Heart right ventricle (tissue), 16 donors: ENCODE measurements around the gene FBXL13. TPM values are rescaled to one million over a fixed set of nuclear protein-coding genes. Genes with fewer than 3 reads are reported as not detected.
"Not testable (repeated sequence)": the region's sequence is repeated elsewhere in the genome, so short reads cannot be mapped to it uniquely, and the experiment has no call there.

Source experiments
- ATAC-seq, 8 donors: fragments of 200-7000 bp; cut with Tn5 transposase; one replicate each; pipeline ENCODE4 v1.9.1; 2020; ENCODE audit warnings: mild to moderate bottlenecking in 8 of 8, moderate library complexity in 8 of 8, moderate number of reproducible peaks in 1 of 8
- DNase-seq, 2 donors: peaks; one replicate each; pipeline ENCODE4 v3.0.0-alpha.2; 2020
- H3K27ac ChIP-seq, 10 donors: fragments of 200-600 bp; sonication (generic) in 2 of 10; one replicate each; pipeline versions ENCODE4 v1.5.0 to v1.8.0; 2020 to 2022; ENCODE audit warnings: mild to moderate bottlenecking in 3 of 10
- H3K27me3 ChIP-seq, 7 donors: fragments of 200-600 bp; one replicate each; pipeline ENCODE4 v1.8.0; 2021 to 2022; ENCODE audit warnings: mild to moderate bottlenecking in 2 of 7
- H3K36me3 ChIP-seq, 9 donors: fragments of 200-600 bp; sonication (generic) in 1 of 9; one replicate each; pipeline versions ENCODE4 v1.5.0 to v1.8.0; 2020 to 2022; ENCODE audit warnings: mild to moderate bottlenecking in 2 of 9
- H3K4me1 ChIP-seq, 9 donors: fragments of 200-600 bp; sonication (generic) in 1 of 9; one replicate each; pipeline versions ENCODE4 v1.5.0 to v1.8.0; 2020 to 2022; ENCODE audit warnings: mild to moderate bottlenecking in 4 of 9
- H3K4me3 ChIP-seq, 10 donors: fragments of 200-600 bp; sonication (generic) in 2 of 10; one replicate each; pipeline versions ENCODE4 v1.5.0 to v1.8.0; 2020 to 2022; ENCODE audit warnings: mild to moderate bottlenecking in 7 of 10, moderate library complexity in 2 of 10
- H3K9me3 ChIP-seq, 11 donors: fragments of 200-600 bp in 10 of 11; sonication (generic) in 2 of 11; one replicate each; pipeline versions ENCODE4 v1.5.0 to v1.8.0; 2013 to 2022; ENCODE audit warnings: mild to moderate bottlenecking in 2 of 11, control low read depth in 1 of 11, moderate library complexity in 1 of 11
- CTCF ChIP-seq, 9 donors: fragments of 200-600 bp; sonication (generic) in 2 of 9; IDR thresholded peaks; one replicate each; pipeline versions ENCODE4 v1.5.0 to v1.8.0; 2021 to 2022; ENCODE audit warnings: antibody characterized with exemption in 9 of 9, mild to moderate bottlenecking in 5 of 9, moderate library complexity in 1 of 9
- WGBS, 2 donors: extraction: QIAGEN DNeasy Blood & Tissue Kit; methylation state at CpG; one replicate each; pipeline ENCODE4 v1.1.7; 2013; ENCODE audit warnings: inconsistent platforms in 1 of 2; 5-methylcytosine and 5-hydroxymethylcytosine counted together
- intact Hi-C, 10 donors: fragments of 100-400 bp; cut with DNase I; formaldehyde crosslinking; loops; one replicate each; pipeline versions ENCODE4 v1.11.1 to v1.14.2; 2022
- polyA plus RNA-seq, 2 donors: library from polyadenylated mRNA; stranded (reverse); fragments of 200-250 nt; gene quantifications; one replicate each; pipeline ENCODE4 v1.2.3, GENCODE V29; 2013
- total RNA-seq, 10 donors: library from RNA; stranded (reverse); fragmentation: NEBNext Ultra II Directional in 3 of 10; extraction: Animal tissue kit (Norgen Biotek cat#: 25700) in 3 of 10; gene quantifications; one replicate each; pipeline versions ENCODE4 v1.2.1 to v1.2.4, GENCODE V29; 2021 to 2023
- donor health status: Arrhythmogenic right ventricular cardiomyopathy.
- donor health status: ischemic (EF 13 %, LVEDD 7.1; RV severe dilation, severe dysfunction).
- donor health status: healthy with polysubstance abuse.
- donor health status: DM: no; HTN: yes; CAD: no.
- donor health status: DM: no; HTN: no; CAD: no.
- donor health status: ischemic (EF 25% LVEDD 6.9; RV normal size, moderate dysfunction).
- donor health status: ischemic (EF 25% LVEDD 5.7; RV mildly dilated, moderate dysfunction).
- donor health status: healthy.
- donor health status: DM: yes; HTN: yes; CAD: no.
- donor health status: Ischemic cardiomyopathy.
- donor health status: ischemic (EF 35%, LVEDD 5.7; RV mildly dilated, moderate dysfunction).
- donor health status: nonischemic (EF 11% LVEDD 7.7; RV severe dilation, severe dysfunction).
- donor health status: DM: yes; HTN: yes; CAD: no.
- donor health status: PGD.
- donor health status: ischemic (EF 29% LVEDD 5.4; RV normal size, mild dysfunction).
- donor health status: nonischemic (EF 23%, LVEDD 6.1; RV moderate dilation, normal function).

The FBXL13 gene
- total and polyA plus RNA-seq, 12 donors, result 0.12 to 0.87 (median 0.45) TPM; not detected in 1

GRCh38 chr7:102811942-102812678 lies 262.5 kb downstream of the FBXL13 start:
- Histone ChIP-seq H3K36me3 (peaks cover 0 to 13% (median 0%) of the 10 kb centered on the region in 9 donors), H3K9me3 (no peaks in the 10 kb centered on the region), H3K27me3 (no peaks in the 10 kb centered on the region), H3K4me1 (peaks cover 0 to 25% (median 19%) of the 10 kb centered on the region in 9 donors), H3K4me3 (no peak overlapping the region), H3K27ac (peak overlapping the region in 1 of 10 donors; percentile 57)
- intact Hi-C loops, result loop anchor here in 1 of 10 donors (5.0 kb wide), 1 partner anchor 50 kb away; no protein-coding TSS in a partner anchor
- 52% methylated on average over 8 of the region's 8 CpGs for WGBS, 2 donors
- ATAC-seq (peak in 2 of 8 donors; percentile 59 to 63), DNase-seq (no peak)
- TF ChIP-seq CTCF (IDR thresholded peaks at IDR 0.05), result no peak

GRCh38 chr7:102810916-102811315 lies 263.7 kb downstream of the FBXL13 start:
- Histone ChIP-seq H3K36me3 (peaks cover 0 to 13% (median 0%) of the 10 kb centered on the region in 9 donors), H3K4me3 (no peak overlapping the region), H3K9me3 (no peaks in the 10 kb centered on the region), H3K27ac (peak overlapping the region in 6 of 10 donors; percentile 25 to 64 (median 46)), H3K27me3 (no peaks in the 10 kb centered on the region), H3K4me1 (peaks cover 0 to 25% (median 19%) of the 10 kb centered on the region in 9 donors)
- intact Hi-C loops, result loop anchor here in 1 of 10 donors (5.0 kb wide), 1 partner anchor 51 kb away; no protein-coding TSS in a partner anchor
- DNase-seq, result no peak
- ATAC-seq, result peak in 3 of 8 donors; percentile 57 to 87 (median 59)
- TF ChIP-seq CTCF (IDR thresholded peaks at IDR 0.05), result no peak

GRCh38 chr7:102806613-102807012 lies 268.0 kb downstream of the FBXL13 start:
- intact Hi-C loops, result no loop called here
- peaks cover 0 to 15% (median 10%) of the 10 kb centered on the region in 9 donors for H3K4me1 ChIP-seq
- DNase-seq (no peak), ATAC-seq (peak in 1 of 8 donors; percentile 61)
- no peak for TF ChIP-seq CTCF (IDR thresholded peaks at IDR 0.05)
- H3K27ac ChIP-seq, result no peak overlapping the region
- H3K36me3 ChIP-seq, result peaks cover 0 to 13% (median 0%) of the 10 kb centered on the region in 9 donors
- H3K9me3 ChIP-seq, result peaks cover 0 to 14% (median 0%) of the 10 kb centered on the region in 11 donors
- WGBS, 2 donors, result 83 to 86% methylated on average over 7 of the region's 7 CpGs
- no peak overlapping the region for H3K4me3 ChIP-seq
- H3K27me3 ChIP-seq, result no peaks in the 10 kb centered on the region

- H3K36me3 ChIP-seq, intact Hi-C loops, H3K27me3 ChIP-seq, DNase-seq, H3K4me3 ChIP-seq, ATAC-seq, H3K27ac ChIP-seq, H3K9me3 ChIP-seq: not testable (repeated sequence)
- peaks cover 0 to 10% (median 0%) of the 10 kb centered on the region in 9 donors for H3K4me1 ChIP-seq
- WGBS, 2 donors, result 95 to 99% methylated on average over 4 of the region's 6 CpGs
These were observed 278.5 kb downstream of the FBXL13 start for GRCh38 chr7:102795987-102796595.

GRCh38 chr7:102794567-102794966 lies 280.0 kb downstream of the FBXL13 start:
- H3K27me3 ChIP-seq, H3K27ac ChIP-seq, H3K9me3 ChIP-seq, DNase-seq, intact Hi-C loops, H3K4me3 ChIP-seq, H3K36me3 ChIP-seq, ATAC-seq: not testable (repeated sequence)
- WGBS, 2 donors, result 93 to 96% methylated on average over 1 of the region's 1 CpG
- H3K4me1 ChIP-seq, result peaks cover 0 to 10% (median 0%) of the 10 kb centered on the region in 9 donors

- intact Hi-C loops, H3K27me3 ChIP-seq, H3K4me3 ChIP-seq, DNase-seq, H3K9me3 ChIP-seq: not testable (repeated sequence)
- peaks cover 0 to 22% (median 0%) of the 10 kb centered on the region in 9 donors for H3K36me3 ChIP-seq
- peaks cover 0 to 10% (median 0%) of the 10 kb centered on the region in 9 donors for H3K4me1 ChIP-seq
- peak overlapping the region in 7 of 10 donors; percentile 3 to 75 (median 52) for H3K27ac ChIP-seq
- ATAC-seq, result peak; percentile 58 to 93 (median 85)
These were observed 282.8 kb downstream of the FBXL13 start for GRCh38 chr7:102791831-102792230.

GRCh38 chr7:102791367-102791766 lies 283.2 kb downstream of the FBXL13 start:
- intact Hi-C loops, H3K4me3 ChIP-seq, DNase-seq, H3K27me3 ChIP-seq, H3K9me3 ChIP-seq: not testable (repeated sequence)
- Histone ChIP-seq H3K27ac (peak overlapping the region in 7 of 10 donors; percentile 3 to 75 (median 52)), H3K36me3 (peaks cover 0 to 22% (median 0%) of the 10 kb centered on the region in 9 donors), H3K4me1 (peaks cover 0 to 10% (median 0%) of the 10 kb centered on the region in 9 donors)
- peak in 6 of 8 donors; percentile 7 to 43 (median 35) for ATAC-seq
- 71% methylated on average over 5 of the region's 5 CpGs for WGBS, 2 donors
